Measurements from ENCODE around the gene ZFAND2B.

GRCh38 chr2:219228911-219229304, 22.3 kb downstream of the ZFAND2B start:
- TF ChIP-seq CTCF (IDR thresholded peaks at IDR 0.05) (no peak), EZH2 (IDR thresholded peaks at IDR 0.05; ENCODE audit: borderline replicate concordance, insufficient read depth, low read depth, low read length, poor library complexity, severe bottlenecking) (no peak)

All from B cell (primary cell).